Measurements from ENCODE around the gene ACP1. TPM values are rescaled to one million over a fixed set of nuclear protein-coding genes. Genes with fewer than 3 reads are reported as not detected.

ACP1 gene
- total RNA-seq, 2 donors from 2014 or later = 111 to 144 TPM

GRCh38 chr2:246489-247144 is 18.1 kb upstream of the ACP1 start:
- TF ChIP-seq CTCF (conservative IDR thresholded peaks at IDR 0.05) = peak; percentile 82
- Histone ChIP-seq H3K4me3 (ENCODE audit: low read length) (no peak overlapping the region), H3K9me3 (ENCODE audit: control insufficient read depth, low read length) (no peaks in the 10 kb centered on the region), H3K36me3 (ENCODE audit: control insufficient read depth, insufficient read depth, low read length) (no peaks in the 10 kb centered on the region), H3K4me1 (ENCODE audit: control insufficient read depth, insufficient read depth, low read length) (no peaks in the 10 kb centered on the region), H3K9ac (ENCODE audit: extremely low read depth, low read length, poor library complexity, severe bottlenecking) (no peak overlapping the region), H3K27ac (ENCODE audit: low read depth, low read length) (no peak overlapping the region), H3K27me3 (ENCODE audit: control insufficient read depth, insufficient read depth, low read length, poor library complexity, severe bottlenecking) (no peaks in the 10 kb centered on the region)
- H3K36me3 Mint-ChIP-seq (ENCODE audit: low read depth) = peaks cover 46% of the 10 kb centered on the region
- H3K4me3 Mint-ChIP-seq = no peak overlapping the region
- 70 to 77% methylated on average over 4 to 6 of the region's 6 CpGs for WGBS, 2 experiments (ENCODE audit: insufficient coverage in 1 of 2, insufficient read length in 1 of 2)
- H3K4me1 Mint-ChIP-seq = no peaks in the 10 kb centered on the region
- H3K27ac Mint-ChIP-seq = no peak overlapping the region
- H3K9me3 Mint-ChIP-seq = no peaks in the 10 kb centered on the region
- DNase-seq = peak; percentile 62
- H3K27me3 Mint-ChIP-seq (ENCODE audit: insufficient read depth) = no peaks in the 10 kb centered on the region

GRCh38 chr2:248724-249123 is 16.0 kb upstream of the ACP1 start:
- Mint-ChIP-seq H3K4me1 (no peaks in the 10 kb centered on the region), H3K4me3 (no peak overlapping the region), H3K27ac (no peak overlapping the region), H3K27me3 (ENCODE audit: insufficient read depth) (no peaks in the 10 kb centered on the region), H3K36me3 (ENCODE audit: low read depth) (peaks cover 37% of the 10 kb centered on the region), H3K9me3 (no peaks in the 10 kb centered on the region)
- no peak for DNase-seq
- no peak overlapping the region for H3K4me3 ChIP-seq (ENCODE audit: low read length)
- TF ChIP-seq CTCF (conservative IDR thresholded peaks at IDR 0.05) = no peak
- no peaks in the 10 kb centered on the region for H3K9me3 ChIP-seq (ENCODE audit: control insufficient read depth, low read length)
- no peaks in the 10 kb centered on the region for H3K27me3 ChIP-seq (ENCODE audit: control insufficient read depth, insufficient read depth, low read length, poor library complexity, severe bottlenecking)
- 100% methylated on average over 1 of the region's 2 CpGs; no CpG with 5 or more reads in 1 of the 2 experiments for WGBS, 2 experiments (ENCODE audit: insufficient coverage in 1 of 2, insufficient read length in 1 of 2)
- H3K4me1 ChIP-seq (ENCODE audit: control insufficient read depth, insufficient read depth, low read length) = no peaks in the 10 kb centered on the region
- no peak overlapping the region for H3K9ac ChIP-seq (ENCODE audit: extremely low read depth, low read length, poor library complexity, severe bottlenecking)
- H3K36me3 ChIP-seq (ENCODE audit: control insufficient read depth, insufficient read depth, low read length) = no peaks in the 10 kb centered on the region
- H3K27ac ChIP-seq (ENCODE audit: low read depth, low read length) = no peak overlapping the region

GRCh38 chr2:249538-250042 is 15.2 kb upstream of the ACP1 start:
- H3K36me3 Mint-ChIP-seq (ENCODE audit: low read depth) = peaks cover 30% of the 10 kb centered on the region
- H3K9me3 ChIP-seq (ENCODE audit: control insufficient read depth, low read length) = no peaks in the 10 kb centered on the region
- no peak overlapping the region for H3K27ac ChIP-seq (ENCODE audit: low read depth, low read length)
- no peak overlapping the region for H3K27ac Mint-ChIP-seq
- TF ChIP-seq CTCF (conservative IDR thresholded peaks at IDR 0.05) = no peak
- H3K4me1 Mint-ChIP-seq = no peaks in the 10 kb centered on the region
- no peaks in the 10 kb centered on the region for H3K36me3 ChIP-seq (ENCODE audit: control insufficient read depth, insufficient read depth, low read length)
- no peaks in the 10 kb centered on the region for H3K27me3 ChIP-seq (ENCODE audit: control insufficient read depth, insufficient read depth, low read length, poor library complexity, severe bottlenecking)
- no peak for DNase-seq
- H3K9me3 Mint-ChIP-seq = no peaks in the 10 kb centered on the region
- no peaks in the 10 kb centered on the region for H3K27me3 Mint-ChIP-seq (ENCODE audit: insufficient read depth)
- no peak overlapping the region for H3K9ac ChIP-seq (ENCODE audit: extremely low read depth, low read length, poor library complexity, severe bottlenecking)
- no peaks in the 10 kb centered on the region for H3K4me1 ChIP-seq (ENCODE audit: control insufficient read depth, insufficient read depth, low read length)
- no peak overlapping the region for H3K4me3 Mint-ChIP-seq
- no peak overlapping the region for H3K4me3 ChIP-seq (ENCODE audit: low read length)
- 85 to 93% methylated on average over 14 to 15 of the region's 15 CpGs for WGBS, 2 experiments (ENCODE audit: insufficient coverage in 1 of 2, insufficient read length in 1 of 2)

Measured in endodermal cell (in vitro differentiated cells).